Liver (tissue), 9 donors: ENCODE results near the gene SYPL1. TPM values are rescaled to one million over a fixed set of nuclear protein-coding genes. Genes with fewer than 3 reads are reported as not detected.

ENCODE experiments used
- DNase-seq: peaks from one replicate; pipeline ENCODE4 v3.0.0-alpha.2; 2017; ENCODE audit warnings: low spot score
- H3K27ac ChIP-seq, 2 donors: one replicate each; pipeline ENCODE4 v1.7.0; 2013; ENCODE audit warnings: inconsistent platforms in 2 of 2, low read length in 2 of 2, control low read depth in 1 of 2, low read depth in 1 of 2, mild to moderate bottlenecking in 1 of 2
- H3K27me3 ChIP-seq, 4 donors: one replicate each; pipeline versions ENCODE4 v1.6.1 to v1.7.0; 2013; ENCODE audit warnings: low read length in 3 of 4, inconsistent platforms in 1 of 4, mild to moderate bottlenecking in 1 of 4, moderate library complexity in 1 of 4; ENCODE audit not compliant: control insufficient read depth in 4 of 4, insufficient read depth in 4 of 4
- H3K36me3 ChIP-seq, 4 donors: one replicate each; pipeline versions ENCODE4 v1.6.1 to v1.7.0; 2013; ENCODE audit warnings: low read length in 3 of 4, mild to moderate bottlenecking in 3 of 4, low read depth in 1 of 4, moderate library complexity in 1 of 4; ENCODE audit not compliant: control insufficient read depth in 4 of 4, insufficient read depth in 3 of 4
- H3K4me1 ChIP-seq, 4 donors: one replicate each; pipeline versions ENCODE4 v1.6.1 to v1.7.0; 2013; ENCODE audit warnings: low read length in 3 of 4, mild to moderate bottlenecking in 3 of 4, moderate library complexity in 1 of 4; ENCODE audit not compliant: control insufficient read depth in 4 of 4, insufficient read depth in 4 of 4
- H3K4me3 ChIP-seq, 3 donors: one replicate each; pipeline versions ENCODE4 v1.6.1 to v1.7.0; 2013; ENCODE audit warnings: low read length in 3 of 3, control low read depth in 1 of 3, low read depth in 1 of 3, mild to moderate bottlenecking in 1 of 3
- H3K9ac ChIP-seq, 2 donors: one replicate each; pipeline ENCODE4 v1.7.0; 2013; ENCODE audit warnings: low read length in 2 of 2, mild to moderate bottlenecking in 2 of 2, moderate library complexity in 2 of 2, control low read depth in 1 of 2, low read depth in 1 of 2
- H3K9me3 ChIP-seq, 4 donors: one replicate each; pipeline versions ENCODE4 v1.6.1 to v1.7.0; 2013; ENCODE audit warnings: low read length in 3 of 4; ENCODE audit not compliant: control insufficient read depth in 4 of 4
- EGR1 ChIP-seq, 2 donors: IDR thresholded peaks; 2 replicates each; pipeline ENCODE4 v1.6.1; 2016 to 2018; ENCODE audit warnings: antibody characterized with exemption in 2 of 2, low read depth in 2 of 2
- FOXA1 ChIP-seq: IDR thresholded peaks from 2 replicates; pipeline ENCODE4 v1.6.1; 2016; ENCODE audit warnings: antibody characterized with exemption
- FOXA2 ChIP-seq: IDR thresholded peaks from 2 replicates; pipeline ENCODE4 v1.6.1; 2016; ENCODE audit warnings: antibody characterized with exemption
- GABPA ChIP-seq, 2 donors: IDR thresholded peaks in 1 of 2; conservative IDR thresholded peaks in 1 of 2; 2 replicates each; pipeline ENCODE4 v1.6.1; 2016; ENCODE audit warnings: antibody characterized with exemption in 2 of 2, mild to moderate bottlenecking in 1 of 2, moderate library complexity in 1 of 2
- HNF4A ChIP-seq, 2 donors: conservative IDR thresholded peaks; 2 replicates each; pipeline ENCODE4 v1.6.1; 2016; ENCODE audit warnings: antibody characterized with exemption in 2 of 2, mild to moderate bottlenecking in 2 of 2
- HNF4G ChIP-seq: IDR thresholded peaks from 2 replicates; pipeline ENCODE4 v1.6.1; 2016; ENCODE audit warnings: antibody characterized with exemption
- JUND ChIP-seq, 2 donors: IDR thresholded peaks; 2 replicates each; pipeline ENCODE4 v1.6.1; 2016; ENCODE audit warnings: antibody characterized with exemption in 2 of 2
- NR2F2 ChIP-seq: IDR thresholded peaks from 2 replicates; pipeline ENCODE4 v1.6.1; 2016; ENCODE audit warnings: antibody characterized with exemption
- RAD21 ChIP-seq, 2 donors: IDR thresholded peaks; 2 replicates each; pipeline ENCODE4 v1.6.1; 2016; ENCODE audit warnings: antibody characterized with exemption in 2 of 2, mild to moderate bottlenecking in 2 of 2
- RXRA ChIP-seq, 2 donors: IDR thresholded peaks; 2 replicates each; pipeline ENCODE4 v1.6.1; 2017 to 2018; ENCODE audit warnings: antibody characterized with exemption in 2 of 2, mild to moderate bottlenecking in 1 of 2
- SP1 ChIP-seq: IDR thresholded peaks from 2 replicates; pipeline ENCODE4 v1.6.1; 2018; ENCODE audit warnings: antibody characterized with exemption, mild to moderate bottlenecking
- TAF1 ChIP-seq: conservative IDR thresholded peaks from 2 replicates; pipeline ENCODE4 v1.6.1; 2016; ENCODE audit warnings: antibody characterized with exemption, mild to moderate bottlenecking
- YY1 ChIP-seq: IDR thresholded peaks from 2 replicates; pipeline ENCODE4 v1.6.1; 2016; ENCODE audit warnings: antibody characterized with exemption, mild to moderate bottlenecking
- WGBS: extraction: QIAGEN DNeasy Blood & Tissue Kit; methylation state at CpG from one replicate; pipeline ENCODE4 v1.1.7; 2013; 5-methylcytosine and 5-hydroxymethylcytosine counted together
- polyA plus RNA-seq, 2 donors: library from polyadenylated mRNA; stranded (reverse) in 1 of 2; unstranded in 1 of 2; fragments of 200-250 nt in 1 of 2; fragments of >200 nt in 1 of 2; fragmentation: Nextera tagmentation in 1 of 2; extraction: Ambion mirVana in 1 of 2; gene quantifications; one replicate each; pipeline versions ENCODE4 v1.2.1 to v1.2.3, GENCODE V29; 2013 to 2015
- total RNA-seq, 2 donors: library from RNA; depleted of rRNA; stranded (reverse); fragments of >200 nt; gene quantifications; one replicate each; pipeline ENCODE4 v1.2.3, GENCODE V29; 2014
- TF ChIP-seq, protein P1 (sequence below): IDR thresholded peaks from 2 replicates; pipeline ENCODE4 v1.6.1; 2016; ENCODE audit warnings: antibody characterized with exemption
- TF ChIP-seq, protein P2 (sequence below): IDR thresholded peaks from 2 replicates; pipeline ENCODE4 v1.6.1; 2016; ENCODE audit warnings: antibody characterized with exemption
- TF ChIP-seq, protein P3 (sequence below): fragments of 150-350 bp; IDR thresholded peaks from 2 replicates; pipeline ENCODE4 v1.5.1; 2017; ENCODE audit warnings: improper control_type of control experiment, low read depth, low read length; ENCODE audit not compliant: missing input control
- TF ChIP-seq, protein P4 (sequence below): IDR thresholded peaks from 2 replicates; pipeline ENCODE4 v1.6.1; 2016; ENCODE audit warnings: antibody characterized with exemption, mild to moderate bottlenecking
- TF ChIP-seq, protein P5 (sequence below): IDR thresholded peaks from 2 replicates; pipeline ENCODE4 v1.6.1; 2016; ENCODE audit warnings: antibody characterized with exemption
- donor health status: healthy.
- donor health status: healthy.
- donor health status: healthy.
- donor health status: healthy.
- donor health status: healthy.

SYPL1 gene
- total and polyA plus RNA-seq, 4 donors = 25.5 to 41.2 (median 28.8) TPM

DNA sequence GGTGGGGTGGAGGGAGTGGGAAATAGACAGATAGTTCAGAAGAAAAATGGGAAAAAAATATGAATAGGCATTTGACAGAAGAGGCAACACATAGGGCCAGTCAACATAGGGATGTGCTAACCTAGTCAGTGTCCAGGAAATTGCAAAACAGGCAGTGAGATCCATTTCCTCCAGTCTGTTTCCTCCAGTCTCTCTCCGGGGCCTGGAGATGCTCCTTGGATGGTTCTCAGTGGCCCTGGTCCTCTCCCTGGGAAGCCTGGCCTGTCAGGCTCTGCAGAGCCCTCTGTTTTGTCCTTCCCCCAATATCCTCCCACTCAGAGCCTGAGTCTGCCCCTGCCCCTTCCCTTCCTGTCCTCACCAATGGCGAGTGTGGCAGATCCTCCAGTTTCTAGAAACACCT is 52.6 kb downstream of the SYPL1 start:
- Histone ChIP-seq H3K9me3 (no peaks in the 10 kb centered on the region), H3K4me1 (peaks cover 0 to 3% (median under 1%) of the 10 kb centered on the region in 4 donors), H3K27ac (no peak overlapping the region), H3K27me3 (no peaks in the 10 kb centered on the region), H3K4me3 (no peak overlapping the region), H3K36me3 (no peaks in the 10 kb centered on the region), H3K9ac (no peak overlapping the region)
- TF ChIP-seq HNF4G (no peak), FOXA1 (no peak), HNF4A (conservative IDR thresholded peaks at IDR 0.05) (no peak), YY1 (no peak), RXRA (IDR thresholded peaks at IDR 0.05) (no peak), GABPA (IDR thresholded peaks at IDR 0.05 in 1 of 2, conservative IDR thresholded peaks at IDR 0.05 in 1 of 2) (no peak), EGR1 (IDR thresholded peaks at IDR 0.05; ENCODE audit: low read depth in 2 of 2) (no peak), SP1 (no peak), FOXA2 (no peak), RAD21 (IDR thresholded peaks at IDR 0.05) (no peak), TAF1 (no peak), NR2F2 (no peak), JUND (IDR thresholded peaks at IDR 0.05) (no peak)
- TF ChIP-seq, protein P1, sequence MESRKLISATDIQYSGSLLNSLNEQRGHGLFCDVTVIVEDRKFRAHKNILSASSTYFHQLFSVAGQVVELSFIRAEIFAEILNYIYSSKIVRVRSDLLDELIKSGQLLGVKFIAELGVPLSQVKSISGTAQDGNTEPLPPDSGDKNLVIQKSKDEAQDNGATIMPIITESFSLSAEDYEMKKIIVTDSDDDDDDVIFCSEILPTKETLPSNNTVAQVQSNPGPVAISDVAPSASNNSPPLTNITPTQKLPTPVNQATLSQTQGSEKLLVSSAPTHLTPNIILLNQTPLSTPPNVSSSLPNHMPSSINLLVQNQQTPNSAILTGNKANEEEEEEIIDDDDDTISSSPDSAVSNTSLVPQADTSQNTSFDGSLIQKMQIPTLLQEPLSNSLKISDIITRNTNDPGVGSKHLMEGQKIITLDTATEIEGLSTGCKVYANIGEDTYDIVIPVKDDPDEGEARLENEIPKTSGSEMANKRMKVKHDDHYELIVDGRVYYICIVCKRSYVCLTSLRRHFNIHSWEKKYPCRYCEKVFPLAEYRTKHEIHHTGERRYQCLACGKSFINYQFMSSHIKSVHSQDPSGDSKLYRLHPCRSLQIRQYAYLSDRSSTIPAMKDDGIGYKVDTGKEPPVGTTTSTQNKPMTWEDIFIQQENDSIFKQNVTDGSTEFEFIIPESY = no peak
- TF ChIP-seq, protein P2, sequence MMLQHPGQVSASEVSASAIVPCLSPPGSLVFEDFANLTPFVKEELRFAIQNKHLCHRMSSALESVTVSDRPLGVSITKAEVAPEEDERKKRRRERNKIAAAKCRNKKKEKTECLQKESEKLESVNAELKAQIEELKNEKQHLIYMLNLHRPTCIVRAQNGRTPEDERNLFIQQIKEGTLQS = no peak
- TF ChIP-seq, protein P3, sequence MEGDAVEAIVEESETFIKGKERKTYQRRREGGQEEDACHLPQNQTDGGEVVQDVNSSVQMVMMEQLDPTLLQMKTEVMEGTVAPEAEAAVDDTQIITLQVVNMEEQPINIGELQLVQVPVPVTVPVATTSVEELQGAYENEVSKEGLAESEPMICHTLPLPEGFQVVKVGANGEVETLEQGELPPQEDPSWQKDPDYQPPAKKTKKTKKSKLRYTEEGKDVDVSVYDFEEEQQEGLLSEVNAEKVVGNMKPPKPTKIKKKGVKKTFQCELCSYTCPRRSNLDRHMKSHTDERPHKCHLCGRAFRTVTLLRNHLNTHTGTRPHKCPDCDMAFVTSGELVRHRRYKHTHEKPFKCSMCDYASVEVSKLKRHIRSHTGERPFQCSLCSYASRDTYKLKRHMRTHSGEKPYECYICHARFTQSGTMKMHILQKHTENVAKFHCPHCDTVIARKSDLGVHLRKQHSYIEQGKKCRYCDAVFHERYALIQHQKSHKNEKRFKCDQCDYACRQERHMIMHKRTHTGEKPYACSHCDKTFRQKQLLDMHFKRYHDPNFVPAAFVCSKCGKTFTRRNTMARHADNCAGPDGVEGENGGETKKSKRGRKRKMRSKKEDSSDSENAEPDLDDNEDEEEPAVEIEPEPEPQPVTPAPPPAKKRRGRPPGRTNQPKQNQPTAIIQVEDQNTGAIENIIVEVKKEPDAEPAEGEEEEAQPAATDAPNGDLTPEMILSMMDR = no peak
- TF ChIP-seq, protein P4, sequence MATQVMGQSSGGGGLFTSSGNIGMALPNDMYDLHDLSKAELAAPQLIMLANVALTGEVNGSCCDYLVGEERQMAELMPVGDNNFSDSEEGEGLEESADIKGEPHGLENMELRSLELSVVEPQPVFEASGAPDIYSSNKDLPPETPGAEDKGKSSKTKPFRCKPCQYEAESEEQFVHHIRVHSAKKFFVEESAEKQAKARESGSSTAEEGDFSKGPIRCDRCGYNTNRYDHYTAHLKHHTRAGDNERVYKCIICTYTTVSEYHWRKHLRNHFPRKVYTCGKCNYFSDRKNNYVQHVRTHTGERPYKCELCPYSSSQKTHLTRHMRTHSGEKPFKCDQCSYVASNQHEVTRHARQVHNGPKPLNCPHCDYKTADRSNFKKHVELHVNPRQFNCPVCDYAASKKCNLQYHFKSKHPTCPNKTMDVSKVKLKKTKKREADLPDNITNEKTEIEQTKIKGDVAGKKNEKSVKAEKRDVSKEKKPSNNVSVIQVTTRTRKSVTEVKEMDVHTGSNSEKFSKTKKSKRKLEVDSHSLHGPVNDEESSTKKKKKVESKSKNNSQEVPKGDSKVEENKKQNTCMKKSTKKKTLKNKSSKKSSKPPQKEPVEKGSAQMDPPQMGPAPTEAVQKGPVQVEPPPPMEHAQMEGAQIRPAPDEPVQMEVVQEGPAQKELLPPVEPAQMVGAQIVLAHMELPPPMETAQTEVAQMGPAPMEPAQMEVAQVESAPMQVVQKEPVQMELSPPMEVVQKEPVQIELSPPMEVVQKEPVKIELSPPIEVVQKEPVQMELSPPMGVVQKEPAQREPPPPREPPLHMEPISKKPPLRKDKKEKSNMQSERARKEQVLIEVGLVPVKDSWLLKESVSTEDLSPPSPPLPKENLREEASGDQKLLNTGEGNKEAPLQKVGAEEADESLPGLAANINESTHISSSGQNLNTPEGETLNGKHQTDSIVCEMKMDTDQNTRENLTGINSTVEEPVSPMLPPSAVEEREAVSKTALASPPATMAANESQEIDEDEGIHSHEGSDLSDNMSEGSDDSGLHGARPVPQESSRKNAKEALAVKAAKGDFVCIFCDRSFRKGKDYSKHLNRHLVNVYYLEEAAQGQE = no peak
- TF ChIP-seq, protein P5, sequence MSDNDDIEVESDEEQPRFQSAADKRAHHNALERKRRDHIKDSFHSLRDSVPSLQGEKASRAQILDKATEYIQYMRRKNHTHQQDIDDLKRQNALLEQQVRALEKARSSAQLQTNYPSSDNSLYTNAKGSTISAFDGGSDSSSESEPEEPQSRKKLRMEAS = no peak
- DNase-seq = no peak
- WGBS = 78% methylated on average over 2 of the region's 2 CpGs
